Neural progenitor cell (in vitro differentiated cells): ENCODE results near the gene SMCO2. TPM values are rescaled to one million over a fixed set of nuclear protein-coding genes. Genes with fewer than 3 reads are reported as not detected.

Experiments used
- DNase-seq: peaks from one replicate; pipeline ENCODE4 v3.0.0-alpha.2; 2016; ENCODE audit warnings: low spot score
- H2AFZ ChIP-seq: fragments of 200-600 bp; sonication (generic); replicated peaks from 2 replicates; pipeline ENCODE4 v1.6.1; 2016; ENCODE audit warnings: antibody characterized with exemption
- H3F3A ChIP-seq: fragments of 200-600 bp; sonication (generic); 2 replicates; pipeline ENCODE4 v1.6.1; 2016; ENCODE audit warnings: antibody characterized with exemption, low read depth
- H3K27ac ChIP-seq: fragments of 200-600 bp; sonication (generic); 2 replicates; pipeline ENCODE4 v1.5.1; 2016; ENCODE audit warnings: mild to moderate bottlenecking
- H3K27me3 ChIP-seq: fragments of 200-600 bp; sonication (generic); 2 replicates; pipeline ENCODE4 v1.6.1; 2016; ENCODE audit warnings: mild to moderate bottlenecking, moderate library complexity
- H3K36me3 ChIP-seq: fragments of 200-600 bp; sonication (generic); 2 replicates; pipeline ENCODE4 v1.5.1; 2016
- H3K4me1 ChIP-seq: fragments of 200-600 bp; sonication (generic); 2 replicates; pipeline ENCODE4 v1.6.1; 2016; ENCODE audit warnings: mixed run types
- H3K4me2 ChIP-seq: fragments of 200-600 bp; sonication (generic); 2 replicates; pipeline ENCODE4 v1.6.1; 2016
- H3K4me3 ChIP-seq: fragments of 200-600 bp; sonication (generic); 2 replicates; pipeline ENCODE4 v1.5.1; 2016
- H3K79me2 ChIP-seq: fragments of 200-600 bp; sonication (generic); 2 replicates; pipeline ENCODE4 v1.6.1; 2016; ENCODE audit warnings: low read depth
- H3K9ac ChIP-seq: fragments of 200-600 bp; sonication (generic); 2 replicates; pipeline ENCODE4 v1.6.1; 2016
- H3K9me3 ChIP-seq: fragments of 200-600 bp; sonication (generic); 2 replicates; pipeline ENCODE4 v1.5.1; 2016; ENCODE audit warnings: low read depth
- H4K20me1 ChIP-seq: fragments of 200-600 bp; sonication (generic); 2 replicates; pipeline ENCODE4 v1.6.1; 2016; ENCODE audit warnings: low read depth
- H3K27ac Mint-ChIP-seq: 3 replicates; pipeline ENCODE4 v1.8.0; 2021; ENCODE audit warnings: mixed read lengths
- H3K27me3 Mint-ChIP-seq: 2 replicates; pipeline ENCODE4 v1.8.0; 2022; ENCODE audit warnings: low read depth, mild to moderate bottlenecking, inconsistent platforms, moderate library complexity, mixed read lengths; ENCODE audit not compliant: insufficient read depth
- H3K36me3 Mint-ChIP-seq: 3 replicates; pipeline ENCODE4 v1.8.0; 2021; ENCODE audit warnings: mixed read lengths
- H3K4me1 Mint-ChIP-seq: 3 replicates; pipeline ENCODE4 v1.8.0; 2021; ENCODE audit warnings: mixed read lengths
- H3K4me3 Mint-ChIP-seq: 3 replicates; pipeline ENCODE4 v1.8.0; 2021; ENCODE audit warnings: mild to moderate bottlenecking, moderate library complexity, mixed read lengths
- H3K9me3 Mint-ChIP-seq: 3 replicates; pipeline ENCODE4 v1.8.0; 2020; ENCODE audit warnings: mixed read lengths
- CTCF ChIP-seq: fragments of 200-600 bp; sonication (generic); IDR thresholded peaks from 2 replicates; pipeline ENCODE4 v1.5.1; 2017; ENCODE audit warnings: antibody characterized with exemption, mild to moderate bottlenecking
- EZH2 ChIP-seq: fragments of 200-600 bp; sonication (generic); IDR thresholded peaks from 2 replicates; pipeline ENCODE4 v1.6.1; 2017; ENCODE audit warnings: antibody characterized with exemption, mild to moderate bottlenecking, moderate library complexity
- EZH2phosphoT487 ChIP-seq: fragments of 200-600 bp; sonication (generic); IDR thresholded peaks from 2 replicates; pipeline ENCODE4 v1.6.1; 2017; ENCODE audit warnings: antibody characterized with exemption
- total RNA-seq: library from RNA; depleted of rRNA; stranded (reverse); fragments of >200 nt; gene quantifications from 2 replicates; pipeline ENCODE4 v1.2.3, GENCODE V29; 2015; ENCODE audit warnings: low replicate concordance

The SMCO2 gene
- total RNA-seq, 1 donor from 2014 or later: not detected

GRCh38 chr12:27462151-27462694, 15.7 kb downstream of the SMCO2 start:
- no peaks in the 10 kb centered on the region for H3K79me2 ChIP-seq
- H3K27me3 ChIP-seq: no peaks in the 10 kb centered on the region
- H2AFZ ChIP-seq: no peak overlapping the region
- Mint-ChIP-seq H3K27me3 (no peaks in the 10 kb centered on the region), H3K36me3 (peaks cover 2% of the 10 kb centered on the region), H3K4me3 (no peak overlapping the region), H3K27ac (no peak overlapping the region), H3K4me1 (no peaks in the 10 kb centered on the region), H3K9me3 (no peaks in the 10 kb centered on the region)
- H3K27ac ChIP-seq: no peak overlapping the region
- no peaks in the 10 kb centered on the region for H3K36me3 ChIP-seq
- H3K9ac ChIP-seq: no peak overlapping the region
- no peaks in the 10 kb centered on the region for H4K20me1 ChIP-seq
- H3K4me2 ChIP-seq: no peak overlapping the region
- DNase-seq: no peak
- no peaks in the 10 kb centered on the region for H3K4me1 ChIP-seq
- TF ChIP-seq EZH2 (no peak), EZH2phosphoT487 (no peak), CTCF (no peak)
- no peaks in the 10 kb centered on the region for H3F3A ChIP-seq
- no peak overlapping the region for H3K4me3 ChIP-seq
- no peaks in the 10 kb centered on the region for H3K9me3 ChIP-seq

- H3K4me2 ChIP-seq: no peak overlapping the region
- no peak overlapping the region for H2AFZ ChIP-seq
- Mint-ChIP-seq H3K27ac (no peak overlapping the region), H3K36me3 (peaks cover 2% of the 10 kb centered on the region), H3K27me3 (no peaks in the 10 kb centered on the region), H3K4me1 (no peaks in the 10 kb centered on the region), H3K4me3 (no peak overlapping the region), H3K9me3 (no peaks in the 10 kb centered on the region)
- no peak for DNase-seq
- H3K9ac ChIP-seq: no peak overlapping the region
- TF ChIP-seq EZH2phosphoT487 (no peak), EZH2 (no peak), CTCF (no peak)
- H3K4me3 ChIP-seq: no peak overlapping the region
- H3K36me3 ChIP-seq: no peaks in the 10 kb centered on the region
- H3F3A ChIP-seq: no peaks in the 10 kb centered on the region
- H3K4me1 ChIP-seq: no peaks in the 10 kb centered on the region
- H4K20me1 ChIP-seq: no peaks in the 10 kb centered on the region
- no peaks in the 10 kb centered on the region for H3K9me3 ChIP-seq
- H3K79me2 ChIP-seq: no peaks in the 10 kb centered on the region
- H3K27ac ChIP-seq: no peak overlapping the region
- no peaks in the 10 kb centered on the region for H3K27me3 ChIP-seq
Measured at GRCh38 chr12:27462851-27463250, 16.3 kb downstream of the SMCO2 start.

GRCh38 chr12:27463511-27464219, 17.1 kb downstream of the SMCO2 start:
- no peaks in the 10 kb centered on the region for H3K9me3 ChIP-seq
- Mint-ChIP-seq H3K27me3 (no peaks in the 10 kb centered on the region), H3K9me3 (no peaks in the 10 kb centered on the region), H3K36me3 (peaks cover 2% of the 10 kb centered on the region), H3K27ac (no peak overlapping the region), H3K4me1 (no peaks in the 10 kb centered on the region), H3K4me3 (no peak overlapping the region)
- H3K4me1 ChIP-seq: no peaks in the 10 kb centered on the region
- H4K20me1 ChIP-seq: no peaks in the 10 kb centered on the region
- H3K9ac ChIP-seq: no peak overlapping the region
- H3K4me3 ChIP-seq: no peak overlapping the region
- DNase-seq: no peak
- no peaks in the 10 kb centered on the region for H3K27me3 ChIP-seq
- TF ChIP-seq EZH2 (no peak), EZH2phosphoT487 (no peak), CTCF (no peak)
- no peak overlapping the region for H3K4me2 ChIP-seq
- no peaks in the 10 kb centered on the region for H3K79me2 ChIP-seq
- H3K36me3 ChIP-seq: no peaks in the 10 kb centered on the region
- H2AFZ ChIP-seq: no peak overlapping the region
- no peaks in the 10 kb centered on the region for H3F3A ChIP-seq
- H3K27ac ChIP-seq: no peak overlapping the region
